Nephron progenitor cell (in vitro differentiated cells): ENCODE measurements around the gene ZNF689.

Source experiments
- DNase-seq: peaks from one replicate; pipeline ENCODE4 v3.0.0; 2021
- H3K27ac Mint-ChIP-seq: 2 replicates; pipeline ENCODE4 v1.8.0; 2021; ENCODE audit warnings: mild to moderate bottlenecking, moderate library complexity, mixed read lengths
- H3K27me3 Mint-ChIP-seq: 2 replicates; pipeline ENCODE4 v1.8.0; 2021; ENCODE audit warnings: mild to moderate bottlenecking, low read depth, mixed read lengths; ENCODE audit not compliant: poor library complexity
- H3K36me3 Mint-ChIP-seq: 2 replicates; pipeline ENCODE4 v1.8.0; 2021; ENCODE audit warnings: low read depth, mixed read lengths
- H3K4me1 Mint-ChIP-seq: 2 replicates; pipeline ENCODE4 v1.8.0; 2021; ENCODE audit warnings: mixed read lengths
- H3K4me3 Mint-ChIP-seq: 2 replicates; pipeline ENCODE4 v1.8.0; 2021; ENCODE audit warnings: mild to moderate bottlenecking, moderate library complexity, mixed read lengths
- H3K9me3 Mint-ChIP-seq: 2 replicates; pipeline ENCODE4 v1.8.0; 2021; ENCODE audit warnings: mild to moderate bottlenecking, moderate library complexity, mixed read lengths
- CTCF ChIP-seq: fragments of 200-600 bp; sonication (generic); IDR thresholded peaks from 2 replicates; pipeline ENCODE4 v1.5.0; 2021; ENCODE audit warnings: antibody characterized with exemption

ZNF689 gene

GRCh38 chr16:30650369-30651123 lies 40.4 kb upstream of the ZNF689 start, which contains the start of gene PRR14:
PRR14 (plus strand) TSS chr16:30650960; CDS start chr16:30651646, 686 bp downstream.
- peak; percentile 99 for DNase-seq
- Mint-ChIP-seq H3K27me3 (peaks cover 29% of the 10 kb centered on the region), H3K27ac (peak within 1 kb of the TSS; percentile 98), H3K9me3 (no peaks in the 10 kb centered on the region), H3K36me3 (peaks cover 9% of the 10 kb centered on the region), H3K4me3 (peak within 1 kb of the TSS; percentile 98), H3K4me1 (peaks cover 21% of the 10 kb centered on the region)
- TF ChIP-seq CTCF: no peak

GRCh38 chr16:30649725-30650368 lies 39.7 kb upstream of the ZNF689 start:
- peaks cover 34% of the 10 kb centered on the region for H3K27me3 Mint-ChIP-seq
- H3K27ac Mint-ChIP-seq: no peak overlapping the region
- no peak for DNase-seq
- peaks cover 5% of the 10 kb centered on the region for H3K36me3 Mint-ChIP-seq
- peaks cover 21% of the 10 kb centered on the region for H3K4me1 Mint-ChIP-seq
- no peak for TF ChIP-seq CTCF
- H3K4me3 Mint-ChIP-seq: peak overlapping the region; percentile 98
- no peaks in the 10 kb centered on the region for H3K9me3 Mint-ChIP-seq

- H3K27me3 Mint-ChIP-seq: peaks cover 48% of the 10 kb centered on the region
- no peak overlapping the region for H3K4me3 Mint-ChIP-seq
- no peak for TF ChIP-seq CTCF
- no peaks in the 10 kb centered on the region for H3K36me3 Mint-ChIP-seq
- DNase-seq: no peak
- no peaks in the 10 kb centered on the region for H3K9me3 Mint-ChIP-seq
- peaks cover 12% of the 10 kb centered on the region for H3K4me1 Mint-ChIP-seq
- no peak overlapping the region for H3K27ac Mint-ChIP-seq
Measured at GRCh38 chr16:30647274-30647571, 37.0 kb upstream of the ZNF689 start.

- Mint-ChIP-seq H3K27ac (no peak overlapping the region), H3K27me3 (peaks cover 56% of the 10 kb centered on the region), H3K4me1 (peaks cover under 1% of the 10 kb centered on the region), H3K4me3 (no peak overlapping the region), H3K36me3 (no peaks in the 10 kb centered on the region), H3K9me3 (no peaks in the 10 kb centered on the region)
- TF ChIP-seq CTCF: no peak
- DNase-seq: no peak
Measured at GRCh38 chr16:30645727-30646126, 35.5 kb upstream of the ZNF689 start.

GRCh38 chr16:30644334-30644830 lies 34.2 kb upstream of the ZNF689 start:
- no peaks in the 10 kb centered on the region for H3K36me3 Mint-ChIP-seq
- no peak overlapping the region for H3K27ac Mint-ChIP-seq
- H3K4me3 Mint-ChIP-seq: no peak overlapping the region
- peaks cover 65% of the 10 kb centered on the region for H3K27me3 Mint-ChIP-seq
- no peaks in the 10 kb centered on the region for H3K9me3 Mint-ChIP-seq
- H3K4me1 Mint-ChIP-seq: no peaks in the 10 kb centered on the region
- TF ChIP-seq CTCF: no peak
- DNase-seq: no peak
